Measurements from ENCODE around the gene RAB40B.
A peak's percentile ranks its signal among the peaks of the same experiment; 100 is the strongest.

The RAB40B gene

DNA sequence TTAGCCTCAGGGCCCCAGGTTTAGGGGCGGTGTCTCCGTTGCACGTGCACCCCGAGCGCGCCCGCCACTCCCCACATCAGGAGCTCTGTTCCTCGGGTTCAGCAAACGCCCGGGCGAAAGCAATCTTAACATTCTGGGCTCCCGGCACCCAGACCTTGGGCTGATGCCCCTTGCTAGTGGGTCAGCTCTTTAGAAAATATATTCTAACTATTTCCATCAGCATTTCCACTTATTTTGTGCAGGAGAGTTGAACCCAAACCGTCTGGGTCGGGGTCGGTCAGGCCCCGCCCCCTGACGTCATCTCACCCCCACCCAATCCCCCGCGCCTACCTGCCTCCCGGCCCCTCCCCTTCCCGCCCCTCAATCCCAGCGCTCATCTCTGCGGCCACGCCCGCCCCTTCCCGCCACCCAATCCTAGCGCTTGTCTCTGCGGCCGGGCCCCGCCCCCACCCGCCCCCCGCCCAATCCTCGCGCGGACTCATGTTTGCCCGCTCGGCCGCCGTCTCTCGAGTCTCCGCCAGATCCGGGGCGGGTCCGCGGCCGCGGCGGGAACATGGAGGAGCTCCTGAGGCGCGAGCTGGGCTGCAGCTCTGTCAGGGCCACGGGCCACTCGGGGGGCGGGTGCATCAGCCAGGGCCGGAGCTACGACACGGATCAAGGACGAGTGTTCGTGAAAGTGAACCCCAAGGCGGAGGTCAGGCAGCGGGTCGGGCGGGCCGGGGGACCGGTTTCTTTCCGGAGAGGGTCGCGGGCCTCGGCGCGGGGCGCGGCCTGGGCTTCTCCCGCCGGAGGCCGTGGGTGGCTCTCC, 17.9 kb upstream of the RAB40B start, which contains the start of gene FN3KRP:
Gene FN3KRP, plus strand, starts transcription at position 504 of the 808 bp plus-strand sequence. Its CDS starts 50 bp downstream, at position 554.
- DNase-seq, result peak; percentile 83

DNA sequence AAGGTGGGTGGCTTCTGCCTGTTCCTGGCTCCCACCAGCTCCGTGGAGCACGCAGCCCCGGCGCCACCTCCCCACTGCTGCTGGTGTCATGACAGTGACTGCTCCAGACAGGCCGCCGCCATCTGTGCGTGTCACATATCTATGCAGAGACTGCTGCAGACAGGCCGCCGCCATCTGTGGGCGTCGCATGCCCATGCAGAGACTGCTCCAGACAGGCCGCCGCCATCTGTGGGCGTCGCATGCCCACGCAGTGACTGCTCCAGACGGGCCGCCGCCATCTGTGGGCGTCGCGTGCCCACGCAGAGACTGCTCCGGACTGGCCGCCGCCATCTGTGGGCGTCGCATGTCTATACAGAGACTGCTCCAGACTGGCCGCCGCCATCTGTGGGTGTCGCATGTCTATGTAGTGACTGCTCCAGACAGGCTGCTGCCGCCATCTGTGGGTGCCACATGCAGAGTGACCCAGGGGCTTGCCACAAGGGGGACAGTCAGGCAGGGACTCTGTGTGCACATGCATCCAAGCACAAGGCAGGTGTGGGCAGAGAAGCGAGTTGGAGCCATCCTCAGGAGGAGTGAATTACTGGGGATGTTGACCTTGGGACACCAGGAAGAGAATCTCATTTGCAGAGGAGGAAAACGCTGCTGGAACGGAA, 14.7 kb upstream of the RAB40B start:
- no peak for DNase-seq

DNA sequence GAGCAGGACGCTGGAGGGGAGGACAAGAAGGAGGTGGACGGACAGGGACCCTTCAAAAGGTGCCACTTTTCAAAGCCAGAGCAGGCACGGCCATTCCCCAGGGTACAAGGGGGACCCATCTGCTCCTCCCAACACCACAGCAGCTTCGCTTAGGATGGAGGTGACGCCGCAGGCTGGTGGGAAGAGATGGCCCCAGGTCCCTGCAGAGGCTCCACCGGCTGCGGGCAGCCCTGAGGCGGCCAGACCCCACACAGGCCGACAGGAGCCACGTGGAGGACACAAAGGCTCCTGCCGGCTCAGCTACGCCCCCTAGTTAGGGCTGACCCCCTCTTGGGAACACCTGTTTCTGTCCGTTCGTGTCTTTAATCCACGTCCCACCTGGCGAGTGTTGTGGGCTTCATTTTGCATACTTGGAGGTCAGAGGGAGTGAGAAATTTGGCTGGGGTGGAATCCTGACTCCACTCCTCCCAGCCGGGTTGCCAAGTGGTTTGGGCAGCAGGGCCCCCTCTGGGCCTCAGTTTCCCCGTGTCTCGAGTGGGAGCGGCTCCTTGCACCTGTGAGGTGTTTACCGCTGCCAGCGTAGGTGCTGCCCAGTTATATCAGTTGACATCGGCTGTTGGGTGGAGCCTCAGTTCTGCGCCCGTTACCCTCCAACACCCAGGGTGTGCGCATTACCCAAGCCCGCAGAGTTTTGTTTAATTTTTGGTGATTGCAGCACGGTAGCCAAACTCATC, 12.2 kb upstream of the RAB40B start:
- DNase-seq, result no peak

DNA sequence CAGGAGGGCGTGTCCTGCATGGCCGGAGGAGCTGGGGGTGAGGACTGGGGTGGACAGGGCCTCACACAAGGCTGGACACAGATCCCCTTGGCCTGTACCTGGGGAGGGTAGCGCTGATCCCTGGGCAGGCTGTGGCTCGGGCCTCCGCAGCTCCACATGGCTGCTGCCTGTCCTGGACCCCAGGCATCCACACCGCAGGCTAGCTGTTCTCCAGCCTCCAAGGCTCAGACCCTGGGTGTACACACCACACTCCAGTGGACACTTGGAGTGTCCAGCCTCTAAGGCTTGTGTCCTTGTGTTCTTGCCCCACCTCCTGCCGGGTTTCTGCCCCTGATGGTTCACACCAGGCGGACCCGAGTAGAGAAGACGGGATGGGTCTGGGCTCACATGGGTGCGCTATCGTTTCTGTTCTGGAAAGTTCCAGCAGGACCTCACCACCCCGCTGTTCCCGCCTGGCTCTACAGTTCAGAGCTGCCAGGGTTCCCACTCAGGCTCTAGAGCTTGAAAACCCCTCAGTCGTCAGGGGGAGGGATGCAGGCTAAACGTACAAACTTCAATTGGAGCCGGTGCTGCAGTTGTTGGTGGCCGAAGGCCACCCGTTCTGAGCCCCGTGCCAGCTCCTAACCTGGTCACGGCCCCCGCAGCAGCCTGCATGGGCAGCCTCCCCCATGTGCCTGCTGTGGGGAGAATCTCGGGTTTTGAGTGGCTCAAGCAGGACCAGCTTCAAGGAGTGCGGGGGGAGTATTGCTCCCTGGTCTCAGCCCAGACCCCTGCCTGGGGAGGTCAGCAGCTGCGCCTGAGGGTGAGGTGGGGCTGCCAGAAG, 11.4 kb upstream of the RAB40B start:
- DNase-seq, result no peak

DNA sequence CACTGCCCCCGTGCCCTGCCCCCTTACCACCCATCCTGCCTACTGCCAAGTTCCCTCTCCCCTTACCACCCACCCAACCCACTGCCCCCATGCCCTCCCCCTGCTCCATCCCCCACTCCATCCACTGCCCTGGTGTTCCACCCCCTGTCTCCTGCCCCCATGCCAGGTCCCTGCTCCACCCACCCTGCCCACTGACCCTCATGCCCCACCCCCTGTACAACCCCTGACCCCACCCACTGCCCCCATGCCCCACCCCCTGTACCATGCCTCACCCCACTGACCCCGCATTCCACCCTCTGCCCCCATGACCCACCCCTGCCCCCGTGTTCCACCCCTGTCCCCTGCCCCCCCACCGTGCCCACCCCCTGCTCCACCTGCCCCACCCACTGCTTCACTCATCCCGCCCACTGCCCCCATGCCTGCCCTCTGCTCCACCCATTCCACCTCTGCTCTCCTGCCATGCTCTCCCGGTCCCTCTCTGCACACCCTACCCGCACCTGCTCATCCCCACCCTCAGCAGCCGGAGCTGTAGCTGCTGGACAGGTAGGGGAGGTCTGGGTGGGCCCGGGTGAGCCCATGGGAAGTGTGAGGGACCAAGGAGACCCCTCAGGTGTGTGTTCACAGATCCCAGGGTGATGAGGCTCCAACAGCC, 10.7 kb upstream of the RAB40B start:
- DNase-seq, result no peak

DNA sequence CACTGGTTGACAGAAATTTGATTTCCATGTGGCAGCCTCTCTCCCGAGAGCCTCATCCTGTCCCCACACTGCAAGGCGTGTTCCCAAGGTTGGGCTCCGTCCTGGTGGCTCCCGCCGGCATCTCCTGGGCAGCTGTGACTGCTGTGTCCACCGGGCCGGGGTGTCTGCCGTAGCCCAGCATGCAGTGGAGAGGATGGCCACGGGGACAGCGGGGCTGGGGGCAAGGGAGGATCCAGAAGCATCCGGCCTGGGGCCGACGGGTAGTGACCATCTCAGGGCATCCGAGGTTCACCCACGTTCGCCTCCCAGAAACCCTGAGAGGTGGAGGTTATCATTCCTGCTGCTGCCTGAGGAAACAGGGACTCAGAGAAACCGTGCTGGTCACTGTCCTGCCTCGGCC, 7.3 kb upstream of the RAB40B start:
- DNase-seq, result no peak

DNA sequence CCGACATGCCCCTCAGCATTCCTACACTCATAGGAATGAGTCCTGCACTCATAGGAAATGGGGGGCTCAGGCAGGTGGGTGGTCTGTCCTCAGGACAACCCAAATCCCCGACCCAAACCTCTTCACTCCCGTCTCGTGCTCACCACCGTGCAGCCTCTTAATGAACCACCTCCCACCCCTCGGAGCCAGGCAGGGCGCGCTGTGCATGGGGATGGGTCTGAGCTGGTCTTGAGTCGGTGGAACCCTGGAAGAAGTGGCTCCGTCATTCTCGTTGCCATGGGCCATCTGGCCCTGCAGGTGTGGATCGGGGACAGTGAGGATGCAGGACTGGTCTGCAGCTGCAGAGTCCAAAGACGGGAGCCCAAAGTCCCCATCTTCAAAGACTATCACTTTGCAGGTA, 6.4 kb upstream of the RAB40B start:
- no peak for DNase-seq

DNA sequence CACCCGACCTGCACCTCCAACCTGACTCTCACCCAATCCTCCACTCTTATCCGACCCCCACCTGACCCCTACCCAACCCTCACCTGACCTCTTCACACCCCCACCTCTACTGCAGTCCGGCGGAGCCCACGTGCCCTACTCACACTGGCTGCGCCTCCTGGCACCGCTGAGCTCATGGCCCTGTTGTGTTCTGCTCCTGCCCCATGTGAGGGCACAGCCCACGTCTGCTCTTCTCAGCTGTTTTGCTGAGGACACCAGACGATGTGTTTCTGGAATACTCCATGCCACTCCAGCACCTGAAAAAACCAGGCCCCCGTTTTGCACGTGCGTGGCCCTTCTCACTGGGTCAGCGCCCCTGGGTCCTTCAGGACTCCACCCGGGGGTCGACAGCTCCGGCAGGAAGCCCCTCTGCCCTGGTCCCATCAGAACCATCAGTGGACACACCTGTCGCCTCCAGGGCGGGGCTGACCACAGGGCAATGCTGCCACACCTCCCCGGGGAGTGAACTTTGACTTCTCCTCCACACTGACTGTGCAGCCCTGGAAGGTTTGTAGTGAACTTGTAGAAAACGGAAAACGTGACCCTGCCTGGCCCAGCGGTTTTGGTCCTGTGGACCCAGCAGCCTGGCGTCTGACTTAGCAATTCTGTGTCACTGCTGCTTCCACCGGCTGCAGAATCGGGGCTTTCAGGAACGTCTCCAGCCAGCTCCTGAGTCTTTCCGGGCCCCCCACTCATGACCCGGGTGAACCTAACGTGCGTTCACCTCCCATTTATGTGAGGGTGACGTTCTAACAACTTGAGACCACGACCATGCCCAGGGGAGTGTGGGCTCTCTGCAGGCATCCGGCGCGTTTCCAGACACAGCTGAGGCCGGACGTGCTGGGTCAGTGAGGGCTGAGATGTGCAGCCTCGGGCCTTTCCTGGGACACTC, 5.7 kb upstream of the RAB40B start:
- DNase-seq, result no peak

DNA sequence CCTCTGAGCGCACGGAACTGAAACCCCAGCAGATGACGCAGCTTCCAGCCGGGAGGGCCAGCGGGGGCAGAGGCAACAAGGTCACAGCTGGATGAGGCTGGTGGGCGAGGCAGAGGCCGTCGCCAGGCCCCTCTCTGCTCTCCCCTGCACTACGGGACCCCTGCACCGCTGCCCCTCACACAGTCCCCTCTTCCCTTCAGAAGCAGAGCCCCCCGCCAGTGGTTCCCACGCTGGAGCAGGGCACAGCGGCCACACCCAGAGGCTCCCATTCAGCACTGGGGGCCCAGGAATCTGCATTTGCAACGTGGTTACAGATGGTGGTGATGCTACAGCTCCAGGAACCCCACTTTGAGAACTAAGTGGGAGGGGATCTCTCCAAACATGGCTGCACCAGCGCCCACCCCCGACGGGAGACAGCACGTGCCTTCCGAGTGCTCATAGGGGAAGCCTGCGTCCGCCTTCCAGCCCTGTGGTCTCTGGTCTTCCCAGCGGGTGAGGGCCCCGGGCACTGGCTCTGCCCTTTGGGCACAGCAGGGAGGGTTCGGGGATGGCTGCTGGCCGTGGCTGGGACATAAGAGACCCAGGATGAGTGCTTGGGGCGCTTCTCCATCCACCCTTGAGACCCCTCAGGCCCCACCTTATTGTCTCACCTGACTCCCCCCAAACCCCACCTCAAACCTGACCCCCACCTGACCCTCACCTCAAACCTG, 4.7 kb upstream of the RAB40B start:
- DNase-seq, result no peak

DNA sequence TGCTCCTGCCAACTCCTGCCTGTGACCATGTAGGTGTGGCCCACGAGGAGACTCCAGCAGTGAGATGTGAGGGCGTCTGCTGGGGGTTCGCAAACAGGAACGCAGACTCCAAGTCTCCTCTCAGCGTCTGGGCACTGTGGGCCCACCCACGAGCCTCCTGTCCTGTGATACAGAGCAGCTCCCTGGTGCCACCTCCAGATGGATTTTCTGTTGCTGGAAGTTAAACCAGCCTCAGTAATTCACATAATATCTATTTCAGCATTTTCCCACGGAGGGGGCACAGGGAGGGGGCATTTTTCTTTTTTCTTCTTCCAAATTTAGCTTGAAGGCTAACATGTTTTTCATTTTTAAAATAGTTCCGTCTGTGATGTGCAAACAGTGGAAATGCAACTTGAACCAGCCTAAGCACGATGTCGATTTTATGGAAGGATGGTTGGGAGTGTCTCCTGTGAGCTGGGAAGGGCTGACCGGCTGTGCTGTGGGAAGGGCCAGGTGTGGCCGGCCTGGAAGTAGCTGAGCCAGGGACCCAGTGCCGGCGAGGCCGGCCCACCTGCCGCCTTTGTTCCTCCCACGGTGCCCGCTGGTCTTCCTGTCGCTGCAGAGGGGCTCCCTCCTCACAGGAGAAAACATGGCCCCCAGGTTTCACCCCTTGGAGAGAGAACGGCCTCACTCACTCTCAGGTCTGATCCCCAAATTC, 3.9 kb upstream of the RAB40B start:
- DNase-seq, result no peak

DNA sequence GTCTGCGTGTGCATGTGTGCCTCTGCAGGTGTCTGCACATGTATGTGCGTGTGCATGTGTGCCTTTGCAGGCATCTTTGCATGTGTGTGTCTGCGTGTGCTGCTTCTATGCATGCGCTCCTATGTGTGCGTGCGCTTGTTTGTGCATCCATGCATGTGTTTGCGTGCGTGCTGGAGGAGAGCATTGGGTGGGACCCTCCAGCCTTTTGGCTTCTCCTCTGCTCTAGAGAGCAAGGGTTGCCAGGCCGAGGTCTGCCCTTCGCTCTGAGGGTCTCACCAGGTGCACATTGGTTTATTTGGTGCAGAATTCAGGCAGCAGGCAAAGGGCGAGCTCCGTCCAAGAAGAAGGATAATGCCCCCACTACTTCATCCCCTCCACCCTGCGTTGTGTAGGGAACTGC, 1.1 kb upstream of the RAB40B start:
- no peak for DNase-seq

DNA sequence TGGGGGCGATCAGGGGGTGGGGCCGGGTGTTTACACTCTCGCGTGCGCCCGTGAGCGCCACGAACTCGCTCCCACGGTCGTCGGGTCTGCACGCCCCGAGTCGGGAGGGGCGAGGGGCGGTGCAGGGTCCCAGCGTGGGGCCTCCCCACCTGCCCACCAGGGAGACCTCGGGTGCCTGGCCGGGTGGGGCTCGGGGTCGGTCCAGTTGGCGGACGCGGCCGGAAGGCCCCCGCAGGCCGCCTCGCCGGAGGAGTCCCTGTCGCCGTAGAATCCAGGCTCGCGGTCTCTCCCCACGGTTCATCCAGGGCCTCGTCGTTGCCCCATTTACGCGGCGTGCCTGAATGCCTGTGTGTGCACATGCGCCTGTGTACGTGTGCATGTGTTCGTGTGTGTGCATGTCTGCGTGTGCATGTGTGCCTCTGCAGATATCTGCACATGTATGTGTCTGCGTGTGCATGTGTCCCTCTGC, 510 bp upstream of the RAB40B start:
- no peak for DNase-seq

DNA sequence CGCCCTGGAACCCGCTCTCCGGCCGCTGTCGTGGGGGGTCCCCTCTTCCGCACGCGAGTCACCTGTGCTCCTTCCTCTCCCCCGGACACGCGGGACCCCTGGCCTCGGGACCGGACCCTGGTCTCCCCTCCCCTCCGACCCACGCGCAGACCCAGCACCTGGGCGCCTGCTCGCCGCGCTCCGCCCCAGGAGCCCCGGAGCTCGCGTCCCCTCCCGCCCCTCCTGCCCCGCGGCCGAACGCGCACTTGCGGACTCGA, 762 bp downstream of the RAB40B start:
- no peak for DNase-seq

DNA sequence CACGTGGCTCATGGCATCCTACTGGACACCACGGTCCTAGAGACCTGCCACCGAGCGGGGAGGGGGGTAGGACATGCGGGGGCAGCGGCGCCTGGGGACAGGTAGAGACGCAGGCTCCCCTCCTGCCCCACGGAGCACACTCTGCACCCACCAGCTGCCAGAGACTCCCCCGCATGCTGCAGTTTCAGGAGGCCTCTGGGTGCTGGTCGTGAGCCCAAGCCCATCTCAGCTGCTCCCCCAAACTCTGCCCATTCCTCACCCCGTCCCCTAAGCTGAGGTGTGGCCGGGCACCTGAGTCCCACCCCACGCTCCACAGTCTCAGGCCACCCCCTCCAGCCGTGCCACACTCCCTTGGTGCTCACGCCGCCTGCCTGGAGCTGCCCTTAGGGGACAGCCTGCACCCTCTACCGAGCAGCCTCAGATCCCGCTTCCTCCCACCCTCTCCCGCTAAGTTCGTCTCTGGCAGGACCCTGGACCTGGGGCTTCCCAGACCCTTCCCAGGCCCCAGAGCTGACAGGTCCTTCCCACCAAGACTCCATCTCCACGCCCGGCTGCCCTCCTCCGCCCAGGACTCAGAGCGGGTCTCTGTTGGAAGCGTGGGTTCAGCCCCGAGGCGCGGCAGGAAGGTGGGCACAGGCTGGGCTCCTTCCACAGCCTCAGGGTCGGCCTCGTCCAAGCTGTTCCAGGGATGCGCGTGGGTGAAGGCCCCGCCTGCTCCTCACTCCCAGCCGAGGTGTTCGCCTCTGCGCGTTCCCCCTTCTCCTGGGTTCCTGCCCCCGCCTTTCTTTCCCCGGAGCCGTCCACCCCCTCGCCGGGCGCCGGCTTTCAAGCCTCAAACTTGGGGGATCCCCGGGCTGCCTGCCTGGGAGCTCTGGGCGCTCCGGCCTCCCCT, 1.3 kb downstream of the RAB40B start:
- peak; percentile 6 for DNase-seq

DNA sequence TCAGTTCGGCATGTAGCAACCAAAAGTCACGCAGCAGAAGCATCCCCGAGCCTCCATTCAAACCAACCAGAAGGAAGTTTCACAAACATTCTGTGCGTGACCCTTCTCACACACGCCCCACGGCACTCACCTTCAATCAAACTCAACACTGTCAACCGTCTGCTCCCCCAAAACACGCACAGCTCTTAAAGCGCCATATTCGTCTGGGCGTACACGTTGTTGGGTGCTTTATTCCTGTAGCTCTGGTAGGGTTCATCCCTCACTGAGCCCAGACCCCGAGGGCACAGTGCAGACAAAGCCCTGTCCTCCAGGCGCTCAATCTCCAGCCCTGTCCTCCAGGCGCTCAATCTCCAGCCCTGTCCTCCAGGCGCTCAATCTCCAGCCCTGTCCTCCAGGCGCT, 2.2 kb downstream of the RAB40B start:
- DNase-seq, result no peak

DNA sequence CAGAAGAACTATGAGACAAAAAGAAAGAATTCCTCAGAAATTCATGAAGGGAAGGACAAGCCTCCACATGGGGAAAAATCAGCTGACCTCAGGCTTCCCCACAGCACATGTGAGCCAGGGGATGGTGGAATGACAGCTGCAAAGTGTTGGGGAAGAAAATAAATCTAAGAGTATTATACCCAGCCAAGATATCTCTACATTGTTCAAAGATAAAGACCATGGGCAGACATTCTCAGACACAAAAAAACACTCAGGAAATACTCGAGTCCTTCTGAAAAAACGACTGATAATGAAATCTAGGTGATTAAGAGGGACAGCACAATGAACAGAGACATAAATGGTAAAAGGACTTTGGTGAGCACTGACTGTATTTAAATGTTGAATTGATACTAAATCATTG, 3.9 kb downstream of the RAB40B start:
- no peak for DNase-seq

DNA sequence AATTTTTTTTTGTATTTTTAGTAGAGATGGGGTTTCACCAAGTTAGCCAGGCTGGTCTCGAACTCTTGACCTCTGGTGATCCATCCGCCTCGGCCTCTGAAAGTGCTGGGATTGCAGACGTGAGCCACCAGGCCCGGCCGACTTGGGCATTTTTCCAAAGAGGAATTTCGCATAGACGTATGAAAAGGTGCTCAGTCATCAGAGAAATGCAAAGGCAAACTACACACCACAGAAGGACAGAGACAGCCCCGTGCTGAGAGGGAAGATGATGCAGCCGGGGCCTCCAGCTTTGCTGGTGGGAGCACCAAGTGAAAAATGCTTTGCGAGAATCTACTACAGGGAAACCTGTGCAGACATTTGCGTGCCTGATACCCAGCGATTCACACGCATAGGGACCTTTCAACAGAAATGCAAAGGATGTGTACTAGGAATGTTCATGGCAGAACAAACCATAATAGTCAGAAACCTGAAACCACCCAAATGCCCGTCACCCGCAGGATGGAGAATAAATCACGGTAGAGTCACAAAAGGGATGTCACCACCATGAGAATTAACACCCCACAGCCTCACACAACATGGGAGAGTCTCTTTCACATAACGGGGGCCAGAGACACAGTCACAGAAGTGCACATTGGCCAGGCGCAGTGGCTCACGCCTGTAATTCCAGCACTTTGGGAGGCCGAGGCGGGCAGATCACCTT, 5.2 kb downstream of the RAB40B start:
- no peak for DNase-seq

DNA sequence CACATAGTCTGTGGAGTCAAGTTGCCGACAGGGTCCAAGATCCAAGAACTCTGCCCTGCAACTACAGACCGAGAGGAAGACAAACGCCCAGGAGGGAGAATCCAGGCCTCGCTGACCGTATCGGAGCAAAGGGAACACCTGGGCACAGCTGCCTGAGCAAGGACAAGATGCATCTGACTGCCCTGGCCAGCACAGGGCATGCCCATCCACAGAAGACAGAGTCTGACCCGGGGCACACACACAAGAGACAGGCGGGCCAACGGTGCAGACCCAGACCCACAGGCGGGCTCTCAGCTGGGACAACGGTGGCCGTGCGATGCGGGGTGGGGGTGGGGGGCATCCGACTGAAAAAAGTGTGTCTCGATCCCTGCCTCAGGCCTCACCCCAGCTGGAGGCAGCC, 6.2 kb downstream of the RAB40B start:
- DNase-seq, result no peak

Data from activated CD4-positive, alpha-beta T cell treated with anti-CD3 and anti-CD28 coated beads, Interleukin-2, amount 50 U/mL, for 1 hour (primary cell).